SK-N-SH (cell line): ENCODE data around the gene FIZ1.

Experiments used
- CHD2 ChIP-seq: fragments of 150-350 bp; IDR thresholded peaks from 2 replicates; pipeline ENCODE4 v1.6.1; 2018; ENCODE audit warnings: low read length; ENCODE audit not compliant: partially characterized antibody
- CTCF ChIP-seq: fragments of 200-600 bp; sonication (generic); IDR thresholded peaks from 2 replicates; pipeline ENCODE4 v1.6.1; 2017; ENCODE audit warnings: antibody characterized with exemption, mild to moderate bottlenecking, moderate library complexity
- EZH2phosphoT487 ChIP-seq: fragments of 200-600 bp; sonication (generic); IDR thresholded peaks from 2 replicates; pipeline ENCODE4 v1.6.1; 2017; ENCODE audit warnings: low read depth, mixed run types, mild to moderate bottlenecking, antibody characterized with exemption, moderate library complexity, borderline replicate concordance
- FOXM1 ChIP-seq: IDR thresholded peaks from 2 replicates; pipeline ENCODE4 v1.4.0; 2012; ENCODE audit warnings: low read depth, mild to moderate bottlenecking
- GATA2 ChIP-seq: sonication (generic); formaldehyde crosslinking; IDR thresholded peaks from 2 replicates; pipeline ENCODE4 v1.5.0; 2020; ENCODE audit warnings: mild to moderate bottlenecking, missing genetic modification reagents
- NFIC ChIP-seq: IDR thresholded peaks from 2 replicates; pipeline ENCODE4 v1.4.0; 2012; ENCODE audit warnings: borderline replicate concordance
- NRF1 ChIP-seq: IDR thresholded peaks from 2 replicates; pipeline ENCODE4 v1.6.1; 2012; ENCODE audit warnings: low read depth, mild to moderate bottlenecking, low read length
- POLR2AphosphoS5 ChIP-seq: IDR thresholded peaks from 2 replicates; pipeline ENCODE4 v1.6.1; 2012; ENCODE audit warnings: low read depth, low read length
- RFX5 ChIP-seq: IDR thresholded peaks from 2 replicates; pipeline ENCODE4 v1.6.1; 2012; ENCODE audit warnings: mild to moderate bottlenecking, improper control_type of control experiment, low read length
- SMC3 ChIP-seq: IDR thresholded peaks from 2 replicates; pipeline ENCODE4 v1.6.1; 2012; ENCODE audit warnings: low read depth, low read length, improper control_type of control experiment
- TF ChIP-seq, protein P1 (sequence below): IDR thresholded peaks from 2 replicates; pipeline ENCODE4 v1.4.0; 2012; ENCODE audit warnings: low read depth, borderline replicate concordance
- TF ChIP-seq, protein P2 (sequence below): IDR thresholded peaks from 2 replicates; pipeline ENCODE4 v1.6.1; 2012; ENCODE audit warnings: mild to moderate bottlenecking, low read depth, low read length, moderate library complexity

DNA sequence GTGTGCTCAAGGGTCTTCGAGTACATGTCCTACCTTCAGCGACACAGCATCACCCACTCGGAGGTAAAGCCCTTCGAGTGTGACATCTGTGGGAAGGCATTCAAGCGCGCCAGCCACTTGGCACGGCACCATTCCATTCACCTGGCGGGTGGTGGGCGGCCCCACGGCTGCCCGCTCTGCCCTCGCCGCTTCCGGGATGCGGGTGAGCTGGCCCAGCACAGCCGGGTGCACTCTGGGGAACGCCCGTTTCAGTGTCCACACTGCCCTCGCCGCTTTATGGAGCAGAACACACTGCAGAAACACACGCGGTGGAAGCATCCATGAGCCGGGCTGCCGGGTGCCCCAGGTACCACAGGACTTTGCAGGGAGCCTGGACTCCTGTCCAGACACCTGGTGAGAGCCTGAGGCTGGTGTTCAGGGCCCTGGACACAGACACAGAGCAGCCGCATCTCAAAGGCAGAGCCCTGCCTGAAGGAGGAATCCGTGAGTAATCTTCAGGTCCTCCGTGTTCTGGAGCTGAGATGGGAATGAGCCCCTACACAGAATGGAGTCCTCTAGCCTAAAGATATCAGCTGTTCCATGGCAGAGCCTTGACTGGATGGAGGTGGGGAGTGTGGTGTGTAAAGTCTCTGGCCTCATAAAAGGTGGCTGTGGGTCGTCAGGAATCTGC, 45.7 kb upstream of the FIZ1 start:
- TF ChIP-seq CTCF (no peak), RFX5 (no peak), CHD2 (no peak), POLR2AphosphoS5 (no peak), SMC3 (no peak), EZH2phosphoT487 (no peak), GATA2 (CRISPR knock-in tag) (no peak), FOXM1 (no peak), NRF1 (no peak), NFIC (no peak)
- TF ChIP-seq, protein P1, sequence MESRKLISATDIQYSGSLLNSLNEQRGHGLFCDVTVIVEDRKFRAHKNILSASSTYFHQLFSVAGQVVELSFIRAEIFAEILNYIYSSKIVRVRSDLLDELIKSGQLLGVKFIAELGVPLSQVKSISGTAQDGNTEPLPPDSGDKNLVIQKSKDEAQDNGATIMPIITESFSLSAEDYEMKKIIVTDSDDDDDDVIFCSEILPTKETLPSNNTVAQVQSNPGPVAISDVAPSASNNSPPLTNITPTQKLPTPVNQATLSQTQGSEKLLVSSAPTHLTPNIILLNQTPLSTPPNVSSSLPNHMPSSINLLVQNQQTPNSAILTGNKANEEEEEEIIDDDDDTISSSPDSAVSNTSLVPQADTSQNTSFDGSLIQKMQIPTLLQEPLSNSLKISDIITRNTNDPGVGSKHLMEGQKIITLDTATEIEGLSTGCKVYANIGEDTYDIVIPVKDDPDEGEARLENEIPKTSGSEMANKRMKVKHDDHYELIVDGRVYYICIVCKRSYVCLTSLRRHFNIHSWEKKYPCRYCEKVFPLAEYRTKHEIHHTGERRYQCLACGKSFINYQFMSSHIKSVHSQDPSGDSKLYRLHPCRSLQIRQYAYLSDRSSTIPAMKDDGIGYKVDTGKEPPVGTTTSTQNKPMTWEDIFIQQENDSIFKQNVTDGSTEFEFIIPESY, result no peak
- TF ChIP-seq, protein P2, sequence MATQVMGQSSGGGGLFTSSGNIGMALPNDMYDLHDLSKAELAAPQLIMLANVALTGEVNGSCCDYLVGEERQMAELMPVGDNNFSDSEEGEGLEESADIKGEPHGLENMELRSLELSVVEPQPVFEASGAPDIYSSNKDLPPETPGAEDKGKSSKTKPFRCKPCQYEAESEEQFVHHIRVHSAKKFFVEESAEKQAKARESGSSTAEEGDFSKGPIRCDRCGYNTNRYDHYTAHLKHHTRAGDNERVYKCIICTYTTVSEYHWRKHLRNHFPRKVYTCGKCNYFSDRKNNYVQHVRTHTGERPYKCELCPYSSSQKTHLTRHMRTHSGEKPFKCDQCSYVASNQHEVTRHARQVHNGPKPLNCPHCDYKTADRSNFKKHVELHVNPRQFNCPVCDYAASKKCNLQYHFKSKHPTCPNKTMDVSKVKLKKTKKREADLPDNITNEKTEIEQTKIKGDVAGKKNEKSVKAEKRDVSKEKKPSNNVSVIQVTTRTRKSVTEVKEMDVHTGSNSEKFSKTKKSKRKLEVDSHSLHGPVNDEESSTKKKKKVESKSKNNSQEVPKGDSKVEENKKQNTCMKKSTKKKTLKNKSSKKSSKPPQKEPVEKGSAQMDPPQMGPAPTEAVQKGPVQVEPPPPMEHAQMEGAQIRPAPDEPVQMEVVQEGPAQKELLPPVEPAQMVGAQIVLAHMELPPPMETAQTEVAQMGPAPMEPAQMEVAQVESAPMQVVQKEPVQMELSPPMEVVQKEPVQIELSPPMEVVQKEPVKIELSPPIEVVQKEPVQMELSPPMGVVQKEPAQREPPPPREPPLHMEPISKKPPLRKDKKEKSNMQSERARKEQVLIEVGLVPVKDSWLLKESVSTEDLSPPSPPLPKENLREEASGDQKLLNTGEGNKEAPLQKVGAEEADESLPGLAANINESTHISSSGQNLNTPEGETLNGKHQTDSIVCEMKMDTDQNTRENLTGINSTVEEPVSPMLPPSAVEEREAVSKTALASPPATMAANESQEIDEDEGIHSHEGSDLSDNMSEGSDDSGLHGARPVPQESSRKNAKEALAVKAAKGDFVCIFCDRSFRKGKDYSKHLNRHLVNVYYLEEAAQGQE, result no peak
